Nephron progenitor cell (in vitro differentiated cells): ENCODE measurements around the gene SNX14.

Source experiments
- DNase-seq: peaks from one replicate; pipeline ENCODE4 v3.0.0; 2021
- H3K27ac Mint-ChIP-seq: 2 replicates; pipeline ENCODE4 v1.8.0; 2021; ENCODE audit warnings: mild to moderate bottlenecking, moderate library complexity, mixed read lengths
- H3K27me3 Mint-ChIP-seq: 2 replicates; pipeline ENCODE4 v1.8.0; 2021; ENCODE audit warnings: mild to moderate bottlenecking, low read depth, mixed read lengths; ENCODE audit not compliant: poor library complexity
- H3K36me3 Mint-ChIP-seq: 2 replicates; pipeline ENCODE4 v1.8.0; 2021; ENCODE audit warnings: low read depth, mixed read lengths
- H3K4me1 Mint-ChIP-seq: 2 replicates; pipeline ENCODE4 v1.8.0; 2021; ENCODE audit warnings: mixed read lengths
- H3K4me3 Mint-ChIP-seq: 2 replicates; pipeline ENCODE4 v1.8.0; 2021; ENCODE audit warnings: mild to moderate bottlenecking, moderate library complexity, mixed read lengths
- H3K9me3 Mint-ChIP-seq: 2 replicates; pipeline ENCODE4 v1.8.0; 2021; ENCODE audit warnings: mild to moderate bottlenecking, moderate library complexity, mixed read lengths
- CTCF ChIP-seq: fragments of 200-600 bp; sonication (generic); IDR thresholded peaks from 2 replicates; pipeline ENCODE4 v1.5.0; 2021; ENCODE audit warnings: antibody characterized with exemption

Gene SNX14

GRCh38 chr6:85612690-85613474 lies 19.2 kb upstream of the SNX14 start:
- H3K4me1 Mint-ChIP-seq: no peaks in the 10 kb centered on the region
- no peak overlapping the region for H3K4me3 Mint-ChIP-seq
- H3K27ac Mint-ChIP-seq: no peak overlapping the region
- DNase-seq: no peak
- no peaks in the 10 kb centered on the region for H3K9me3 Mint-ChIP-seq
- peaks cover 53% of the 10 kb centered on the region for H3K36me3 Mint-ChIP-seq
- H3K27me3 Mint-ChIP-seq: no peaks in the 10 kb centered on the region
- TF ChIP-seq CTCF: no peak

GRCh38 chr6:85610182-85610895 lies 16.7 kb upstream of the SNX14 start:
- peaks cover 31% of the 10 kb centered on the region for H3K36me3 Mint-ChIP-seq
- no peak overlapping the region for H3K4me3 Mint-ChIP-seq
- H3K4me1 Mint-ChIP-seq: peaks cover 5% of the 10 kb centered on the region
- DNase-seq: no peak
- H3K27me3 Mint-ChIP-seq: no peaks in the 10 kb centered on the region
- TF ChIP-seq CTCF: no peak
- no peak overlapping the region for H3K27ac Mint-ChIP-seq
- H3K9me3 Mint-ChIP-seq: no peaks in the 10 kb centered on the region

- Mint-ChIP-seq H3K9me3 (no peaks in the 10 kb centered on the region), H3K27ac (no peak overlapping the region), H3K36me3 (no peaks in the 10 kb centered on the region), H3K4me1 (peaks cover 29% of the 10 kb centered on the region), H3K4me3 (no peak overlapping the region), H3K27me3 (peaks cover 4% of the 10 kb centered on the region)
- TF ChIP-seq CTCF: no peak
- DNase-seq: no peak
Measured at GRCh38 chr6:85602100-85602499, 8.4 kb upstream of the SNX14 start.

GRCh38 chr6:85600713-85601313 lies 7.2 kb upstream of the SNX14 start:
- H3K4me1 Mint-ChIP-seq: peaks cover 28% of the 10 kb centered on the region
- TF ChIP-seq CTCF: no peak
- no peak for DNase-seq
- H3K27me3 Mint-ChIP-seq: peaks cover 7% of the 10 kb centered on the region
- H3K27ac Mint-ChIP-seq: peak overlapping the region; percentile 44
- H3K9me3 Mint-ChIP-seq: no peaks in the 10 kb centered on the region
- no peaks in the 10 kb centered on the region for H3K36me3 Mint-ChIP-seq
- no peak overlapping the region for H3K4me3 Mint-ChIP-seq

- H3K27me3 Mint-ChIP-seq: peaks cover 20% of the 10 kb centered on the region
- peak overlapping the region; percentile 92 for H3K4me3 Mint-ChIP-seq
- peaks cover 37% of the 10 kb centered on the region for H3K9me3 Mint-ChIP-seq
- H3K4me1 Mint-ChIP-seq: peaks cover 33% of the 10 kb centered on the region
- no peak for DNase-seq
- H3K27ac Mint-ChIP-seq: peak overlapping the region; percentile 96
- no peak for TF ChIP-seq CTCF
- H3K36me3 Mint-ChIP-seq: peaks cover 35% of the 10 kb centered on the region
Measured at GRCh38 chr6:85594197-85594930, 706 bp upstream of the SNX14 start.
